Fibroblast of skin of back (primary cell): ENCODE results near the gene ABCB7. TPM values are rescaled to one million over a fixed set of nuclear protein-coding genes. Genes with fewer than 3 reads are reported as not detected.
A peak's percentile ranks its signal among the peaks of the same experiment; 100 is the strongest.
"Not testable (repeated sequence)": the region's sequence is repeated elsewhere in the genome, so short reads cannot be mapped to it uniquely, and the experiment has no call there.

Source experiments
- DNase-seq: peaks from one replicate; pipeline ENCODE4 v3.0.0-alpha.2; 2013
- polyA plus RNA-seq, 2 experiments: library from polyadenylated mRNA; unstranded; fragments of 120-200 nt; gene quantifications; one replicate each; pipeline ENCODE4 v1.2.1, GENCODE V29; 2013; ENCODE audit not compliant: insufficient read length in 2 of 2

ABCB7 gene
- polyA plus RNA-seq (2013, experiment 1 of 2; ENCODE audit: insufficient read length) = 10.7 TPM
- polyA plus RNA-seq (2013, experiment 2 of 2; ENCODE audit: insufficient read length) = 13.9 TPM

- peak; percentile 73 for DNase-seq
Observed at GRCh38 chrX:75155827-75156525, at the start of gene ABCB7. Gene ABCB7, minus strand, starts transcription at chrX:75156283. Its CDS starts 11 bp downstream, at chrX:75156272.

DNA sequence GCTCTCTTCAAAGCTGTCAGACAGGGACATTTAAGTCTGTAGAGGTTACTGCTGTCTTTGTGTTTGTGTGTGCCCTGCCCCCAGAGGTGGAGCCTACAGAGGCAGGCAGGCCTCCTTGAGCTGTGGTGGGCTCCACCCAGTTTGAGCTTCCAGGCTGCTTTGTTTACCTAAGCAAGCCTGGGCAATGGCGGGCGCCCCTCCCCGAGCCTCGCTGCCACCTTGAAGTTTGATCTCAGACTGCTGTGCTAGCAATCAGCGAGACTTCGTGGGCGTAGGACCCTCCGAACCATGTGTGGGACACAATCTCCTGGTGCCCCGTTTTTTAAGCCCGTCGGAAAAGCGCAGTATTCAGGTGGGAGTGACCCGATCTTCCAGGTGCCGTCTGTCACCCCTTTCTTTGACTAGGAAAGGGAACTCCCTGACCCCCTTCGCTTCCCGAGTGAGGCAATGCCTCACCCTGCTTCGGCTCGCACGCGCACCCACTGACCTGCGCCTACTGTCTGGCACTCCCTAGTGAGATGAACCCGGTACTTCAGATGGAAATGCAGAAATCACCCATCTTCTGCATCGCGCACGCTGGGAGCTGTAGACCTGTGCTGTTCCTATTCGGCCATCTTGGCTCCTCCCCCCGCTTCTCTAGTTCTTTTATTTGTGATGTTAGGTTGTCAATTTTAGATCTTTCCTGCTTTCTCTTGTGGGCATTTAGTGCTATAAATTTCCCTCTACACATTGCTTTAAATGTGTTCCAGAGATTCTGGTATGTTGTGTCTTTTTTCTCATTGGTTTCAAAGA, 32.5 kb upstream of the ABCB7 start:
- DNase-seq = not testable (repeated sequence)

DNA sequence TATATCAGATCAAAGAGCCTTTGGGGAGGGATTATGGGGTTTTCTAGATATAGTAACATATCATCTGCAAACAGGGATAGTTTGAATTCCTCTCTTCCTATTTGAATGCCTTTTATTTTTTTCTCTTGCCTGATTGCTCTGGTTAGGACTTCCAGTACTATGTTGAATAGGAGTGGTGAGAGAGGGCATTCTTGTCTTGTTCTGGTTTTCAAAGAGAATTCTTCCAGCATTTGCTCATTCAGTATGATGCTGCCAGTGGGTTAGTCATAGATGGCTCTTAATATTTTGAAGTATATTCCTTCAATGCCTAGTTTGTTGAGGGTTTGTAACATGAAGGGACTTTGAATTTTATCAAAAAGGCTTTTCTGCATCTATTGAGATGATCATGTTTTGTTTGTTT, 25.6 kb upstream of the ABCB7 start:
- DNase-seq = peak; percentile 24

- not testable (repeated sequence) for DNase-seq
Observed at GRCh38 chrX:75179536-75180293, 23.6 kb upstream of the ABCB7 start.

DNA sequence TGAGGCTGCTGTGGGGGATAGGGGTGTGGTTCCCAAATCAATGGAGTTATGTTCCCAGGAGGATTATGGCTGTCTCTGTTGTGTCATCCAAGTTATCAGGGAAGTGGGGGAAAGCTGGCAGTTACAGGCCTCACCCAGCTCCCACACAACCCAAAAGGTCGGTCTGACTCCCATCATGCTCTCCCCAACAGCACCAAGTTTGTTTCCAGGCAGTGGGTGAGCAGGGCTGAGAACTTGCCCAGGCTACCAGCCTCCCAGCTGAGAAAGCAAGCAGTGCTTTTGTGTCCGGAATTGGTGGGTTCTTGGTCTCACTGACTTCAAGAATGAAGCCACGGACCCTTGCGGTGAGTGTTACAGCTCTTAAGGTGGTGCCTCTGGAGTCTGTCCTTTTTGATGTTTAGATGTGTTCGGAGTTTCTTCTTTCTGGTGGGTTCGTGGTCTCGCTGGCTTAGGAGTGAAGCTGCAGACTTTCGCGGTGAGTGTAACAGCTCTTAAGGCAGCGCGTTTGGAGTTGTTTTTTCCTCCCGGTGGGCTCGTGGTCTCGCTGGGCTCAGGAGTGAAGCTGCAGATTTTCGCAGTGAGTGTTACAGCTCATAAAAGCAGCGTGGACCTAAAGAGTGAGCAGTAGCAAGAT, 16.3 kb upstream of the ABCB7 start:
- DNase-seq = not testable (repeated sequence)

- DNase-seq = no peak
Observed at GRCh38 chrX:75158054-75158453, 2.0 kb upstream of the ABCB7 start.

DNA sequence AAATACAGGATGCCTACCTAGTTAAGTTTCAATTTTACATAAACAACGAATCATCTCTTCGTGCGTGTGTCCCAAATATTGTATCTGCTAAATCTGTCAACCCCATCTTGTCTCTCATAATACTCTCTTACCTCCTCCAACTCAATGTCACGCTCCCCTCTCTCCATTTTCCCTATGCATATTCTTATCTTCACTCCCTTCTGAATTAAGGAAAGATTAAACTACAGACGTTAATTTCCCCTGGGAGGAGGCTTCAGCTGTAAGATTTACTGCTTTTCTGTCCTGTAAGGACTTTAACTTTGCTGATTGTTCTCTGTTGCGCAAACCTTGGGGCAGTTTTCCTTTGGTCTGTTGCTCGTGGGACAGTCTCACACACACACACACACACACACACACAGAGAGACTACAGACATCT, 455 bp upstream of the ABCB7 start:
- DNase-seq = peak; percentile 2

DNA sequence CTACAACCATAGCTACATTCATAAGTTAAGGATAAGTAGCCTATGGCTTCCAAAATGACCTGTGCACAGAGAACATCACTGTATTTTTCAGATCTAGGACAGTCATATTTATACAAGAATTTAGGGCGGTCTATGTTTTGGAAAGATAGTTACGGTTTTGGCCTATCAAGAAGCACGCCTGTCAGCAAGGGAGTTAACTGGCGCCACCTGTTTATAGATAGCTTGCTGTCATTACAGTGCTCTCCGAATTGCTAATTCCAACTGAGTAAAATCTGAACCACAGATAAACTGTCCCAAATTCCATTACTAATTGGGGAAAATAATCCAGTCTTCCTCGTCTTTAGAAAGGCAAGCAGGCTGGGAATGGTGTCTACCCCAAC, 646 bp downstream of the ABCB7 start:
- DNase-seq = peak; percentile 1

GRCh38 chrX:75154871-75155270, 1.2 kb downstream of the ABCB7 start:
- no peak for DNase-seq

DNA sequence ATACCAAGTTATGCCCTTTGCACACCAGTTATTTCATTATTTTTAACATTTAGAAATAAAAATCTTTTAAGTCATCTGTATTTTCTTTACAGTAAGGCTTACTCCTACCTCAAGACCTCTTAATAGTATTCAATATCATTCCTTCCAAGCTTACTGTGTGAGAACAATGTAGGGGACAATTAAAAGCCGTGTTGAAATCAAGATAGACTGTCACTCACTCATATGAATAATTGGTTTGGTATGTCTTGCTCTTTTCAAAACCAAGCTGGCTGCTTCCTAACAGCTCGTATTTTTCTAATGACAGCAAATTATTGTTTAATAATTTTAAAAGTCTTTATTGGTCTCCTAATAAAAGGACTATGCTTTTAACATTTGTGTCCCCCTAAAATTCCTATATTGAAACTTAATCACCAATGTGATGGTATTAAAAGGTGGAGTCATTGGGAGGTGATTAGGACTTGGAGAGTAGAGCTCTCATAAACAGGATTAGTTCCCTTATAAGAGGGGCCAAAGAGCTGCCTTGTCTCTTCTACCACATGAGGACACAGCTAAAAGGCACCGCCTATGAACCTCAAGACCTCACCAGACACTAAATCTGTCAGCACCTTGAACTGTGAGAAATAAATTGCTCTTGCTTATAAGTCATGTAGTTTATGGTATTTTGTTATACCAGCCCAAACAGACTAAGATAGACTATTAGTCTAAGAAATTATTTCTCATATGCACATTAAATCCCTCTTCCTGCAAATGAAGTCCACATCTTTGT, 4.1 kb downstream of the ABCB7 start:
- no peak for DNase-seq

GRCh38 chrX:75149654-75150053, 6.4 kb downstream of the ABCB7 start:
- no peak for DNase-seq

GRCh38 chrX:75132672-75133071, 23.4 kb downstream of the ABCB7 start:
- DNase-seq = no peak

DNA sequence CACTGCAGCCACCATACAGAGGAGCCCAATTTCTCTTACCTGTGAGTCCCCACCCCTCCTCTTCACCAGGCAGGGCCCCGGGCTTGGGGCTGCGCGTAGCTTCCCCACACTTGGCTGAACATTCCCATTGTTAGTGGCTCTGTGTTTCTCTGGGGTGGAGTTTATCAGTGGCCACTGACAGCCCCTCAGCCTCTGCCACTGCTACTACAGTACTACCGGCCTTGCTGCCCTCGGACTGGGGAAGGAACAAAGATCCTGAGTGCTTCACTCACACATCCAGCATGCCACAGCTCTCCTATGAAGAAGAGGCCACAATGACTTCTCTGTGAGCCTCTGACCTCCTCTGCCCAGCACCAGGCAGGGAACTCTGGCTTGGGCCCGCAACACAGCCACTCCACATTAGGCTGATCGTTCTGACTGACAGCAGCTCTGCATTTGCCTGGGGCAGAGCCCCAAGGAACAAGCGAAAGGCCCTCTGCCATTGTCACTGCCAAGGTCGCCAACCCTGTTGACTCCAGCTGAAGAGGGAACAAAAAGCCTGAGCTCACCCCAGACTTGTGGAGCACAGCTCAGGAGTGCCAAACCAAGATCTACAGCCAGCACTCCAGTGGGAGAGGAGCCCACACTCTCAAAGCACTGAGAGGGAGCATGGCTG, 24.0 kb downstream of the ABCB7 start:
- DNase-seq = no peak

DNA sequence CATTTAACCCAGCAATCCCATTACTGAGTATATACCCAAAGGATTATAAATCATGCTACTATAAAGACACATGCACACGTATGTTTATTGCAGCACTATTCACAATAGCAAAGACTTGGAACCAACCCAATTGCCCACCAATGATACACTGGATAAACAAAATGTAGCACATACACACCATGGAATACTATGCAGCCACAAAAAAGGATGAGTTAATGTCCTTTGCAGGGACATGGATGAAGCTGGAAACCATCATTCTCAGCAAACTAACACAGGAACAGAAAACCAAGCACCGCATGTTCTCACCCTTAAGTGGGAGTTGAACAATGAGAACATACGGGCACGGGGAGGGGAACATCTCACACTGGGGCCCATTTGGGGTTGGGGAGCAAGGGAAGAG, 27.0 kb downstream of the ABCB7 start:
- not testable (repeated sequence) for DNase-seq

DNA sequence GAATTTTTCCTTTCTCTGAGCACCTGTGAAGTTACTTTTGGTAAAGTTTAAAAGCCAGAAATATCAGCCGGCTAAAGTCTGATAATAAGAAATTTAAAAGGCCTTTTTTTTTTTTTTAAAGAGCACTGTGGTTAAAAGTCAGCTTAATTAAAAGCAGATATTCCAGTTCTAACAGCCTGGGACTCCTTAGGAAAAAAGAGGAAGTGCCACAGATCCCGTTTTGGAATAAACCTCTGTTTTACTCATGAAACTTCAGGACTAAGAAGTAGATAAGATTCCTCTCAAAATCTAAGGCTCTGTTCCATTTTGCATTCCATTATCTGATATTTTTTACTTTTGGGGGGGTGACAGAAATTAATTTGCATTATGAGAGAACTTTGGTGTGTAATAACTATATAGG, 37.8 kb downstream of the ABCB7 start:
- no peak for DNase-seq

GRCh38 chrX:75115707-75116413, 40.2 kb downstream of the ABCB7 start:
- no peak for DNase-seq

DNA sequence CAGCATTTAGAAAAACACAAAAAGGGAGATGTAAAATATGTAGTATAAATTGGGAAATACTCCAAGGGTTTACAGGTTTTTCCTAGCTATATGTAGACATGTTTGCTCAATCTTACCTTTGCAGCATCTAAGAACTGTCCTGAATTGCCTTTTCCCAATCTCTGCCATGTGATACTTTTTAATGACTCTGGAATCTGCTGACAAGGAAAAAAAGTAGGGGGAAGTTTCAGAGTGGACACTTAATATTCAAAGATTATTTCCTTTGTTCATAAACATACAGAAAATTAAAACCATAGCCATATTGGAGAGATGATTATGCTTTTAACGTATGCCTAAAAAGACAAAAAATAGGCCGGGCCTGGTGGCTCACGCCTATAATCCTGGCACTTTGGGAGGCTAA, 41.4 kb downstream of the ABCB7 start:
- no peak for DNase-seq

GRCh38 chrX:75113664-75114063, 42.4 kb downstream of the ABCB7 start:
- no peak for DNase-seq

DNA sequence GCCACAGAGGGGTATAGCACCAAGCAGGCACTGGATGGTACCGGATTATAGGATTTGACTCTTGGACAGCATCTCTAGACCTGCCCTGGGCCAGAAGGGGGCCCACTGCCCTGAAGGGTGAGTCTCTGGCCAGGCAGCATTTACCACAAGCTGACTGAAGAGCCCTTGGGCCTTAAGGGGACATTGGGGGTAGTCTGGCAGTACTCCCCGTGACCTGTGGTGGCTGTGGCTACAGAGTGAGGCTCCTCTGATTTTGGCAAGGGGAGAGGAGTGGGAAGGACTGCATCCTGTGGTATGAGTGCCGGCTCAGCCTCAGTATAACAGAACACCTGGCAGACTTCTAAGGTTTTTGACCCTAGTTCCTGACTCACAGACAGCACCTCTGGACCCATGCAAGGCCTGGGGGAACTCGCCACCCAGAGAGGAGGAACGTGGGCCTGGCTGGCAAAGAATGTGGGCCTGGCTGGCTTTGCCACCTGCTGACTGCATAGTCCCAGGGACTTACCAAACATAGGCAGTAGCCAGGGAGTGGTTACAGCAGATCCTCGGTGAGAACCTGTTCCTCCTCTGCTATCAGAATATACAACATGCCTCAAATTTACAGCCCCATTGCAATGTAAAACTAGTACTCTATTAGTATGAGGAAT, 48.1 kb downstream of the ABCB7 start:
- no peak for DNase-seq

DNA sequence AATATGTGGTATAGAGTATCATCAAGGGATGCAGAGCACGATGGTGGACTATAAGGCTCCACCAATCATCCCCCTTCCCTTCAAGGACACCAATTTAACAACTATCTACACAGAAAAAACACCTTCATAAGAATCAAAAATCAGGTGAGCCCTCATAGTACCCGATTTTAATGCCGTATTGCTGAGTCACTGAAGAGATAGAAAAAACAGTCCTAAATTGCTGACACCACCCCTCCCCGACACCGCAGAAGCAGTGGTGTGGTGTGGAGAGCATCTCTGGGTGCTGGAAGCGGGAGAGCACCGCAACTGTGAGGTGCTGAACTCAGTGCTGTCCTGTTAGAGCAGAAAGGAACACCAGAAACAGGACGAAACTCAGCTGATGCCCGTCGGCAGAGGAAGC, 49.3 kb downstream of the ABCB7 start:
- DNase-seq = no peak
